SU-DHL-6 (cell line): ENCODE data around the gene TMEM208.

Experiments
- H2AFZ ChIP-seq: fragments of 200-600 bp; sonication (generic); 2 replicates; pipeline ENCODE4 v1.6.1; 2014; ENCODE audit warnings: low read depth, mild to moderate bottlenecking, moderate library complexity, mixed read lengths, antibody characterized with exemption, low read length; ENCODE audit not compliant: severe bottlenecking
- H3F3A ChIP-seq: fragments of 200-600 bp; shearing (Covaris generic); 2 replicates; pipeline ENCODE4 v1.6.0; 2016; ENCODE audit warnings: antibody characterized with exemption, mild to moderate bottlenecking; ENCODE audit not compliant: insufficient read depth
- H3K27ac ChIP-seq: fragments of 200-600 bp; sonication (generic); 2 replicates; pipeline ENCODE4 v1.5.1; 2016; ENCODE audit warnings: low read depth, mild to moderate bottlenecking, low read length, moderate library complexity, mixed read lengths
- H3K27me3 ChIP-seq: fragments of 200-600 bp; sonication (generic), shearing (Covaris generic); 2 replicates; pipeline ENCODE4 v1.6.0; 2014; ENCODE audit warnings: mild to moderate bottlenecking, low read length
- H3K36me3 ChIP-seq: fragments of 200-600 bp; sonication (generic); 2 replicates; pipeline ENCODE4 v1.6.1; 2014; ENCODE audit warnings: mild to moderate bottlenecking, low read length, mixed read lengths
- H3K4me2 ChIP-seq: fragments of 300-600, 200-600 bp; shearing (Covaris generic), sonication (generic); 2 replicates; pipeline ENCODE4 v1.6.0; 2014; ENCODE audit warnings: low read length, low read depth, mild to moderate bottlenecking; ENCODE audit not compliant: poor library complexity, severe bottlenecking
- H3K4me3 ChIP-seq: fragments of 200-600 bp; sonication (generic); 2 replicates; pipeline ENCODE4 v1.5.1; 2014; ENCODE audit warnings: antibody characterized with exemption, low read length, mild to moderate bottlenecking, mixed read lengths; ENCODE audit not compliant: insufficient read depth, poor library complexity, severe bottlenecking
- H3K79me2 ChIP-seq: fragments of 200-600 bp; sonication (generic); 2 replicates; pipeline ENCODE4 v1.6.1; 2014; ENCODE audit warnings: mild to moderate bottlenecking, low read length, moderate library complexity; ENCODE audit not compliant: insufficient read depth
- H3K9ac ChIP-seq: fragments of 200-600 bp; sonication (generic); 2 replicates; pipeline ENCODE4 v1.7.0; 2014; ENCODE audit warnings: mild to moderate bottlenecking, low read length
- H3K9me2 ChIP-seq: fragments of 200-600 bp; sonication (generic); replicated peaks from 2 replicates; pipeline ENCODE4 v1.6.1; 2014; ENCODE audit warnings: low read length; ENCODE audit not compliant: insufficient read depth
- H3K9me3 ChIP-seq: fragments of 200-600 bp; sonication (generic); 2 replicates; pipeline ENCODE4 v1.6.1; 2014; ENCODE audit warnings: low read length, mixed read lengths; ENCODE audit not compliant: insufficient read depth
- H4K20me1 ChIP-seq: fragments of 200-600 bp; sonication (generic); 2 replicates; pipeline ENCODE4 v1.6.1; 2014; ENCODE audit warnings: low read depth, mild to moderate bottlenecking, antibody characterized with exemption, low read length, moderate library complexity, mixed read lengths
- EZH2phosphoT487 ChIP-seq: fragments of 200-600 bp; sonication (generic), shearing (Covaris generic); conservative IDR thresholded peaks from 2 replicates; pipeline ENCODE4 v1.6.1; 2018; ENCODE audit warnings: mild to moderate bottlenecking, antibody characterized with exemption, low read length, moderate library complexity, mixed read lengths
- TF ChIP-seq, protein P1 (sequence below): fragments of 200-600 bp; sonication (generic); IDR thresholded peaks from one replicate; pipeline ENCODE4 v1.5.1; 2017; ENCODE audit warnings: antibody characterized with exemption, mild to moderate bottlenecking, low read length, moderate library complexity; ENCODE audit not compliant: insufficient read depth, poor library complexity, severe bottlenecking

Gene TMEM208

DNA sequence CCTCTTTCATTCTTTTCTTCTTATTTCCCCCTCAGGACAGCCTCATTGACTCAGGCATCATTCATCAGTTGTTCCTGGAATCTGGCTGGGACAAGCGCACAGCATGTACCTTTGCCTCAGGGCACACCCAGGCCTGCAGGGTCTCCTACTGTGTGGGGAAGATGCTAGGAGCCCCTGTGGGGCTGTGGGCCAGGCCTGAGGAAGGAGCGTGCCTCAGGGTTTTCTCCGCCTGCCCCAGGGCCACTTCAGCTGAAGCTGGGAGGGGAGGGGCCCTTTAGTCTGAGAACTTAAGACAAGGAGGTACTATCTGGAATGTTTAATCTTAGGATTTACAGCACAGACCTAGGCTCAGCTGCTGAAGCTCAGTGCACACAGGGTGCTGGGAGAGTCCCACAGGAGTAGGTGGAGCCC is 20.1 kb upstream of the TMEM208 start:
- TF ChIP-seq, protein P1, sequence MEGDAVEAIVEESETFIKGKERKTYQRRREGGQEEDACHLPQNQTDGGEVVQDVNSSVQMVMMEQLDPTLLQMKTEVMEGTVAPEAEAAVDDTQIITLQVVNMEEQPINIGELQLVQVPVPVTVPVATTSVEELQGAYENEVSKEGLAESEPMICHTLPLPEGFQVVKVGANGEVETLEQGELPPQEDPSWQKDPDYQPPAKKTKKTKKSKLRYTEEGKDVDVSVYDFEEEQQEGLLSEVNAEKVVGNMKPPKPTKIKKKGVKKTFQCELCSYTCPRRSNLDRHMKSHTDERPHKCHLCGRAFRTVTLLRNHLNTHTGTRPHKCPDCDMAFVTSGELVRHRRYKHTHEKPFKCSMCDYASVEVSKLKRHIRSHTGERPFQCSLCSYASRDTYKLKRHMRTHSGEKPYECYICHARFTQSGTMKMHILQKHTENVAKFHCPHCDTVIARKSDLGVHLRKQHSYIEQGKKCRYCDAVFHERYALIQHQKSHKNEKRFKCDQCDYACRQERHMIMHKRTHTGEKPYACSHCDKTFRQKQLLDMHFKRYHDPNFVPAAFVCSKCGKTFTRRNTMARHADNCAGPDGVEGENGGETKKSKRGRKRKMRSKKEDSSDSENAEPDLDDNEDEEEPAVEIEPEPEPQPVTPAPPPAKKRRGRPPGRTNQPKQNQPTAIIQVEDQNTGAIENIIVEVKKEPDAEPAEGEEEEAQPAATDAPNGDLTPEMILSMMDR: no peak
- TF ChIP-seq EZH2phosphoT487: no peak
- no peak overlapping the region for H3K9ac ChIP-seq
- no peaks in the 10 kb centered on the region for H3K36me3 ChIP-seq
- H3K4me3 ChIP-seq: no peak overlapping the region
- no peaks in the 10 kb centered on the region for H3F3A ChIP-seq
- H3K27ac ChIP-seq: no peak overlapping the region
- no peaks in the 10 kb centered on the region for H3K79me2 ChIP-seq
- H3K9me3 ChIP-seq: no peaks in the 10 kb centered on the region
- no peaks in the 10 kb centered on the region for H3K9me2 ChIP-seq
- H3K27me3 ChIP-seq: no peaks in the 10 kb centered on the region
- no peak overlapping the region for H2AFZ ChIP-seq
- no peak overlapping the region for H3K4me2 ChIP-seq
- H4K20me1 ChIP-seq: no peaks in the 10 kb centered on the region

- H3K4me2 ChIP-seq: no peak overlapping the region
- no peak overlapping the region for H3K9ac ChIP-seq
- TF ChIP-seq, protein P1: no peak
- no peak for TF ChIP-seq EZH2phosphoT487
Measured at GRCh38 chr16:67207249-67208091, 19.5 kb upstream of the TMEM208 start.

DNA sequence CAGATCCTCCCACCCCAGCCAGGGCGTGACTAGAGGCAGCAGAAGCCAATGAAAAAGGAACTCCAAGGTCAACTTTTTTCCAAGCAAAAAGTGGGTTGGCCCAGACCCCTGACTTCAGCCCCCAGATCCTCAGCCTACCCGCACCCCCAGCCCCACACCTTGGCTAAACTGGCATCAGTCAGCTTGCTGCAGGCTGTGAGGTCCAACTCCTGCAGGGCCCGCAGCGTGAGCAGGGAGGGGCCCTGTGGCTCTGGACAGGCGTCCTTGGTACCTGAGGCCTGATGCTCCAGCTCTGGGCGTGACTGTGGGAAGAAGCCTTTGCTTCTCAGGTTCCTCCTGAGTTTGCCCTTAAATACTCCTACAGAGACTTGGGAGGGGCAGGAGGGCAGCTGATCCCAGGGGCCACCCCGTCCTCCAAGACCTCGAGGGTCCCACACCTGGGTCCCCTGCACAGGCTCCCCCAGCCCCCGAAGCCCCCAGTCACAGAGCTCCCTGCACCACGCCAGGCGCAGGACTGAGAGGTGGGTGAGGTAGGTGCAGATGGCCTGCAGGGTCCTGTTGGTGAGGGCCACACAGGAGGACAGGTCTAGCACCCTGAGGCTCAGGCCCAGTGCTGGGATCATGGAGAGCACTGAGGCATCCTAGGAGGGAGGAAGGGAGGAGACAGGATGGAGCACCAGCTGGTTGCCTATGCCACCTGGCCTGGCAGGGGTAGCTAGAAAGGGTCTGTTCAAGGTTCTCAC is 18.6 kb upstream of the TMEM208 start:
- Histone ChIP-seq H3K9me3 (no peaks in the 10 kb centered on the region), H3K4me3 (no peak overlapping the region), H3K27me3 (no peaks in the 10 kb centered on the region), H3K27ac (no peak overlapping the region), H3F3A (no peaks in the 10 kb centered on the region), H3K4me2 (no peak overlapping the region), H3K79me2 (no peaks in the 10 kb centered on the region), H3K36me3 (no peaks in the 10 kb centered on the region), H2AFZ (no peak overlapping the region), H3K9me2 (no peaks in the 10 kb centered on the region), H4K20me1 (no peaks in the 10 kb centered on the region), H3K9ac (no peak overlapping the region)
- no peak for TF ChIP-seq EZH2phosphoT487
- TF ChIP-seq, protein P1: no peak

More at GRCh38 chr16:67207249-67208091, 19.5 kb upstream of the TMEM208 start:
- Histone ChIP-seq H3K27ac (no peak overlapping the region), H3K79me2 (no peaks in the 10 kb centered on the region), H2AFZ (no peak overlapping the region), H3K36me3 (no peaks in the 10 kb centered on the region), H3K9me2 (no peaks in the 10 kb centered on the region), H3K4me3 (no peak overlapping the region), H3K9me3 (no peaks in the 10 kb centered on the region), H3K27me3 (no peaks in the 10 kb centered on the region), H3F3A (no peaks in the 10 kb centered on the region), H4K20me1 (no peaks in the 10 kb centered on the region)
